ENCODE data around the gene YIPF3.
"Not testable (repeated sequence)": the region's sequence is repeated elsewhere in the genome, so short reads cannot be mapped to it uniquely, and the experiment has no call there.

The YIPF3 gene

DNA sequence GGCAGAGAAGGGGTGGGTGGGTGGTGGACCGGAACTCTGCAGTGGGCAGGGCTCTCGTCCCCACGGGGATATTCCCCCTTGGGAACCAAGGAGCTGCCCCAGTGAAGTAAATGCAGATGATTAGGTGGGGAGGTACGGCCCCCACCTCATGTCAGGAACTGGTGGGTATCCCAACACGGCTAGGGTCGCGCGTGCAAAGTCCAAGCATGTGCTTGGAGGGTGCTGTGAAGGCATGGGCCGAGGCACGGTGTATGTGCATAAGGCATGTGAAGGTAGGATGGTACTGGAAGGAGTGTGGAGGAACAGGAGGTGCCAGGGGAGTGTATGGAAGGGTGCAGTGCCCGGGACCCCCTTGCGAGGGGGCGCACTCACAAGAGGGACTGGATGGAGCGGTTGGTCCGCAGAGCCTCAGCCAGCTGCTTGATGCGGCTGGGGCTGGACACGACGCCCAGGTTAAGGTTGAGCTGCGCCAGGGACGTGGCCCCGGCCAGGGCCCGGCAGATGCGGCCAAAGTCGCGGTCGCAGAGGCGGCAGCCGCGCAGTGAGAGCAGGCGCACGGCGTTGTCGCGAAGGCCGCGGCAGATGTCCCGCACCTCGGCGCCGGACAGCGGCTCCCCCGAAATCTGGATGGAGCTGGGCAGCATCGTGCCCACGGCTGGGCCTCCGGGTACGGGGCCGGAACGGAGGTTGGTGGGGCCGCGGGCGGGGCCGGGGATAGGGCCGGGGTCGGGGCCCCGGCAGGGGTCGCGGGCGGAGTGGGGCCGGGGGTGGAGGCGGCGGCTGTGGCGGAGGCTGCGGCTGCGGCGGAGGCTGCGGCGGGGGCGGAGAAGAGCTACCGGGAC is 7.4 kb downstream of the YIPF3 start:
- DNase-seq = no peak

DNA sequence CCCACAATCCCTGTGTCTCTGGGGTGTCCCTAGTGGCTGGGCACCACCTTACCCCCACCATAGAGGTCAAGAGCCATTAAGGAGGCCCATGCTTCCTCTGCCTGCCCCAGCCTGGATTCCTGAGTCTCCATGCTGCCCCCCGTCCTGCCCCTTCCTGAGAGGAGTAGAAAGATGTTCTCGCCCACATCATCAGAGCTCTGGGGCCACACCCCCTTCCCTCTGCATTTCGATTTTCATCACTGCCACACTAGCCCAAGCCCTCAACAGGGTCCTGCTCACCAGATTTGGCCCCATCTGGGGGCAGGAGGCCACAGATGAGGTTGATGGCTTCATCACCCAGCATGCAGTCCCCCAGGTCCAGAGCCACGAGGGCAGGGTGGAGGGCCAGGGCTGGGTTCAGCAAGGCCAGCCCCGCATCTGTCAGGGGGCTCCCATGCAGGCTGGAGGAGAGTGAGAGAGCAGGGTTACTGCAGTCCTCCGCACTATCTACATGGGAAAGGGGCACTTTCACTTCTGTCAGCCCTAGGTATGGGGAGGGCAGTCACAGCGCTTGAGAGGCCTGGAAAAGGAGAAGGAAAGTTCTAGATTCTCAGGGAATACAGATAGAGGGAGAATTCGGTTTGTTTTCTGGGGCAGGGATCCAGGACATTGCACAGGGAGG is 8.1 kb downstream of the YIPF3 start:
- no peak for DNase-seq

DNA sequence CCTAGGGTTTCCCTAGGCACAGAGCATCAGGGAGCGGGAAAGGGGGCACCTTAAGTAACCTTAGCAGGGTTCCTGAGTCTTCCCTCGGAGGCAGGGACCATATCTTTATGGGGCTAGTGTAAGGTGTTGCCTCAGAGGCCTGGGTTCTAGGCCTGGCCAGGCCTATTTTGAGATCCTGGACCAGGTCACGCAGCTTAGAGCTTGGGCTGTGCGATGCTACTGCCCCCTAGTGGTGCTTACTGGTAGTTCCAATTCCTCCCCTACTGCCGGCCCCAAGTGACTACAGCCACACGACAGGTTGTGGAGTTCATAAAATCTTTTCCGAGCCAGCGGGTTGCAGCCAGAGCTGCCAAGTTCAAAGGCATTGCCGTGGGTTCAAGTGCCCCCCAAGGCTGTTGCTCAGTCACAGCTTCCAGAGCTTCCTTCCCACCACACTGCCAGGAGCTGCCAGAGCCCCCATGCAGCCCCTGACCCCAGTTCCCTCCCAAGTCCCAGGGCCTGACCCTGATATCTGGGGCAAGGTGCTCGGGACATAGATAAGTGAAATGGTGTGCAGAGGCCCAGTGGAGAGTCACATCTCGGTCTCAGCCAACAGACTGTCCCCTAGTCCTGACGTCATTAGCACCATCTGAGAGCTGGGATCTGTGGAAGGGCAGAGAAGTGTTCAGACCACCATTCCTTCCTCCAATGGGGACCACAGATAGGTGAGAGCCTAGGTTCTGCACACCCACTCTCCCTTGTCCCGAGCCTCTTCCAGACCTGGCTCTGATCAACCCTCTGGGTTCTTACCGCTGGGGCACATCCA is 9.9 kb downstream of the YIPF3 start:
- DNase-seq = peak; percentile 26

DNA sequence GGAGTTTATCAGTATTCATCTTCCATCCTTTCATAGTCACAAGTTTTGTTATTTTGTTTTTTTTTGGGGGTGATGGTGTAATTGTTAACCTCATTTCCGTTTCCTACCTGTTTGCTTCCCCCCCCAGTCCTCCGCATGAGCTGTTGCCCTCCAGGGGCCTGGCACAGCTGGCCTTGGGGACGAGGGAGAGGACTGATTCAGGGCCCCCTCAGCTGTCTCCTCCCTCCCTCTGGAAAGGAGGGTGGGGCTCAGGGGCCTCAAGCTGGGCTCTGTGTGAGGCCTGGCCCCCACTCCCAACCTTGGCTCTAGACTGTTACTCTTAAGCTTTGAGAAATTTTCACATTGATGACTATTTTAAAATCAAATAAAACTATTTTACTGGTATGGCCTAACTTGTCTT is 10.6 kb downstream of the YIPF3 start:
- DNase-seq = no peak

DNA sequence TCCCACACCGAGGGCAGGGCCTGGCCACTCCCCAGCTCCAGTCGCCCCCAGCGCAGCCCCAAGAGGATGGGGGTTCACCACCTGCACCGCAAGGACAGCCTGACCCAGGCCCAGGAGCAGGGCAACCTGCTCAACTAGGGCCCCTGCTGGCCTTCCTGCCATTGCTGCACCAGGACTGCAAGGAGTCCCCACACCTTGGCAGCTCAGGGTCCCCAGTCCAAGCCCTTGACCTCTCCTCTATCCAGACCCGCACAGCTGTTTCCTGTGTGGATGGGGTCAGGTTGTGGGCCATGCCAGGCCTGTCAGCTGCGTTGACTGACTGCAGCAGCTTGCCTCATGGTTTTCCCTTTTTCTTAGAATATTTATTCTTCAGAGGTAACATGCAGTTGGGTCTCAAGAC is 11.0 kb downstream of the YIPF3 start:
- no peak for DNase-seq

DNA sequence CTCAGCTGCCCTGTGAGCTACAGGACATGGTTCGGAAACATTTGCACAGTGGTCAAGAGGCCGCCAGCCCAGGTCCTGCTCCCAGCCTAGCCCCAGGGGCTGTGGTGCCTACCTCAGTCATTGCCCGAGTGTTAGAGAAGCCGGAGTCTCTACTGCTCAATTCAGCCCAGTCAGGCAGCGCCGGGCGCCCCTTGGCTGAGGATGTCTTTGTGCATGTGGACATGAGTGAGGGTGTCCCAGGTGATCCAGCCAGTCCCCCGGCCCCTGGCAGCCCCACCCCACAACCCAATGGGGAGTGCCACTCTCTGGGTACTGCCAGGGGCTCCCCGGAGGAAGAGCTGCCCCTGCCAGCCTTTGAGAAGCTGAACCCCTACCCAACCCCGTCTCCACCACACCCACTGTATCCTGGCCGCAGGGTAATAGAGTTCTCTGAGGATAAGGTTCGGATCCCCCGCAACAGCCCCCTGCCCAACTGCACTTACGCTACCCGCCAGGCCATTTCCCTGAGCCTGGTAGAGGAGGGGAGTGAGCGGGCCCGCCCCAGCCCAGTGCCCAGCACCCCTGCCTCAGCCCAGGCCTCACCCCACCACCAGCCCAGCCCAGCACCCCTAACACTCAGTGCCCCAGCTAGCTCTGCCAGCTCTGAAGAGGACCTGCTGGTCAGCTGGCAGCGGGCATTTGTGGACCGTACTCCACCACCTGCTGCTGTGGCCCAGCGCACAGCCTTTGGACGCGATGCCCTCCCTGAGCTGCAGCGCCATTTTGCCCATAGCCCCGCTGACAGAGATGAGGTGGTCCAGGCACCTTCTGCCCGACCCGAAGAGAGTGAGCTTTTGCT is 11.8 kb downstream of the YIPF3 start:
- DNase-seq = no peak

DNA sequence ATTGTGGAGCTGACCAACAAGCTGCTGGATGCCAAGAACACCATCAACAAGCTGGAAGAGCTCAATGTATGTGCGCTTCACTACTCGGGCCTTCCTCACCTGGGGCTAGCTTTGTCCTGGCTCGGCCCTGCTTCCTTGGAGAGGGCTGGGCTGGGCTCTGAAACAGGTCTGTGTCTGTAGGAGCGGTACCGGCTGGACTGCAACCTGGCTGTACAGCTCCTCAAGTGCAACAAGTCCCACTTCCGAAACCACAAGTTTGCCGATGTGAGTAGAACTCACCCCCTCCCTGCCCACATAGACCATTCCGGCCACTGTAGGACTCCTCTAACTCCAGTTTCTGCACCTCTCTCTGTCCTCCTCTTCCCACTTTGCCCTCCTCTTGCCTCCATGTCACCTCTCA is 13.3 kb downstream of the YIPF3 start:
- DNase-seq = no peak

DNA sequence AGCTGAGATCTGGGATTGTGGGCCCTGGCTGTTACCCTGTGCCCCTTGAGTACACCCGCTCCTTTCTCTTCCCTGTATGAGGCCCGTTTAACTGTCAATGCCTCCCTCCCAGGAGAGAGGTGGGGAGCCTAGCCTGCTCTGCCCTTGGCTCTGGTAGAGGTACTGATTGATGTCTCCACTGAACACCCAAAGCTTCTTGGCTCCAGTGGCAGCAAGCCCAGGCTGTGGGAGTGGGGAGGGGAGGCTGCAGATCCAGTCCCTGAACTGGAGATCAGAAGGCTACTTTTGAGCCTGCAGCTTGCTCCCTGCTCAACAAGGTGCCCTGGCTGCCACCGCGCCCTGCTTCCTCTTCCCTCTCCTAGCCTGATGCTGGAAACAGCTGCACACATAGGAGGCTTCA is 14.1 kb downstream of the YIPF3 start:
- DNase-seq = no peak

DNA sequence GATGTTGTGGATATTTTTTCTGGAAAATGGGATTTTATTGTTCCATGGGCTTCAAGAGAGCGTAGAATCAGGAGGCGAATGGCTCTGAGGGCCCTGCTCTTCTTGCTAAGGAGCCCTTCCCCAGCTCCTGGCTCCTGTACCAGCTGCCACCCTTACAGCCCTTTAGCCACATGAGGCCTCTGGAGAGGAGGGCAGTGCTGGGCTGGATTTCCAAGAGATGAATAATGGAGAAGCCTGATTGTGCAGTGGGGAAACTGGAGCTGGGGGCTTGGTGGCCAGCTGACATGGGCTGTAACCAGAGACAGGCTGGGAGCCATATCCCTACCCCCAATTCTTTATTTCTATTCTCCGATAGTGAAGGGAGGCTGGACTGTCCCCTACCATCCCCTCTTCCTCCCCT is 15.8 kb downstream of the YIPF3 start:
- no peak for DNase-seq

DNA sequence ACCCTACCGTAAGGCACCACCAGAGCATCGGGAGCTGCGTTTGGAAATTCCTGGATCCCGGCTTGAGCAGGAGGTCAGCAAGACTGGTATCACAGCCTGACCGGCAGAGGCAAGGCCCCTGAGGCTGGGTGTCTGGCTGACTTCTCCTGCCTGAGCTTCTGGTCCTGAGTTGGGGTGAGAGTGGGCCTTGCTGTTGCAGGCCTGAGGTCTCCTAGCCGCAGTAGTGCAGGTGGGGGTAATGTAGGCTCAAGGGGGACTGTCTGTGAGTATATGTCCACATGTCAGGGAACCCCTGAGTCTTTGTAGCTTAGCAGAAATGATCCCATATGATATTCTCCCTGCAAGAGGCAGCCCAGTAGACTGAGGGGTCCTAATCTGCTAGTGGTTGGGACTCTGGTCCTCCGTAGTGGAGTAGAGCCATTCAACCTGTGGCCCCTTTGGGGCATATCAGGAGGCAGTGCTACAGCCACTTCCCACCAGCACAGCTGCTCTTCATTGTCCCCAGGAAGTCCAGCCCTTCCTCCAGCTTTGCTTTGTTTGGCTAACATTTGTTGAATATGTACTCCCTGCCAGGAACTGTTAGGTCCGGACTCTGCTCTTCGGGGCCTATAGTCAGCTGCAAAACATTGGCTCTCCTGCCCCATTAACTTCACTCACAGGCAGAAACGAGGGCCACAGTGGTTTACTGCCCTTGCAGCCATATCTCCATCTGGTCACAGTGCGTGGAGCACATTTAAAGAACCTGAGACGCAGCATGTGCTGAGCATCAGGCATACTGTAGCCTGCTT is 17.5 kb downstream of the YIPF3 start:
- no peak for DNase-seq

DNA sequence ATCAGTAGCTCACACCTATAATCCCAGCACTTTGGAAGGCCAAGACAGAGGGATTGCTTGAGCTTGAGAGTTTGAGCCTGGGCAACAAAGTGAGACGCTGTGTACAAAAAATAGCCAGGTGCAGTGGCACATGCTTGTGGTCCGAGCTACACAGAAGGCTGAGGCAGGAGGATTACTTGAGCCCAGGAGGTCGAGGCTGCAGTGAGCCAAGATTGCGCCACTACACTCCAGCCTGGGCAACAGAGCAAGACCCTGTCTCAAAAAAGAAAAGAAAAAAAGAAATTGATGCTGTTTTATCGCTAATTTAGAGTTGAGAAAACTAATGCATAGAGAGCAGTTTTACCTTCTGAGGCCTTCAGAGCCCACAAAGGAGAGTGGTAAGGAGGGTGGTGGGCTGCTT is 18.4 kb downstream of the YIPF3 start:
- DNase-seq = not testable (repeated sequence)

DNA sequence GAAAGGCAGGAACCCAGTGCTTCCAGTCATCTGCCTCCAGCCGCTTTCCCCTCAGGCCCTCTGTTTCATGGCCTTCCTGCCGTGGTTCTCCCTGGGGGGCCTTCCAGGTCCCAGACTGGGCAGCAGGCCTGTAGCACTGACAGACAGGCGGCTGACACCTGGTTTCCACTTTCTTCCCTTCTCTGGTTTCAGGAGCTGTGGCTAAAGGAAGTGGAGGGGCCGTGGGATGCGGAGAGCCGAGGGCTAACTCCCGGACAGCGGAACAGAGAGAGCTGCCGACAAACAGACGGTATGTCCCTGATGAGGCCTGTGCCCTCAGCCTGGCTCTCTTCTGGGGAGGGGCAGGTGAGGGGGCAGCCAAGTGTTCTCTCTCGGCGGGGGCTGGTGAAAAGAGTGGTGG is 19.0 kb downstream of the YIPF3 start:
- no peak for DNase-seq

DNA sequence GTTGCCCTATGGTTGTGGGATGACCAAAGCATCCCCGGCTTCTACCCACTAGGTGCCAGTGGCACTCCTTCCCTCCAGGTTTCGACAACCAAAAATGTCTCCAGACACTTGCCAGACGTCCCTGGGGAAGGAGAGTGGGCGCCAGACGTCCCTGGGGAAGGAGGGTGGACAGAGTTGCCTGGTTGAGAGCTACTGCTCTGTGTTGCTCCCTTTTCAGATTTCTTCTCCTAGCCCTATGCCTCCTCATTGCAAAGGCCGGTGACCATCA is 19.7 kb downstream of the YIPF3 start:
- DNase-seq = no peak

DNA sequence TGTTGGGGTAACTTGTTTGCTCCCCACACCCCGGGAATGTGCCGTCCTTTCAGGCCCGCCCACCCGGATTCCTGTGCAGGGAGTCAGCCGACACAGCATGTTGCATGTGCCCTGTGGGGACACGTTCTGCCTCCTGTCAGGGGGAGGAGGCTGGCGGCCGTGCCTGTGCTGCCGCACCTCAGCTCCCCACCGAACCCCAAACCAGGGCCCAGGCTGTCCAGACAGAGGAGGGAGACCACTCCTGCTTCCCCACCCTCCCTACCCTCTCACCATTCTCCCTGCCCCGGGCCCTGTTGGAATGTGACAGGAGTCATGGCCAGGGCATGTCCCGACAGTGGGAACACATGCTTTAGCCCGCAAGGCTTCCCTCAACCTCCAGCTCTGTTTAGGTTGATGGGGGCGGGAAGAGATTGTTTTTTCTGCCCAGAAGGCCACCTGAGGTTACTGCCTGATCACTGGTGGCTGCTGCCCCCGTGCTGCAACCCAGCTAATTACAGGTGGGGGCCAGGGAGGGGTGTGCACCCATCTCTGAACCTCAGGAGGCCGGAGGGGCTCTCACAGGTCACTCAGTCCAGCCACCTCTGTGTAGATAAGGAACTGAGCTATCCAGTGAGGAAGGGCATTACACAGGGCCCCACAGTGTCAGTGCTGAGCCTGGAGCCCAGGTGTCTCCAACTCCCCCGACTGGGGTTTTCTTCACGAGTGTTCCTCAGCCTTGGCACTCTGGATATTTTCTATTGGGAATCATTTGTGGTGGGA is 20.2 kb downstream of the YIPF3 start:
- DNase-seq = no peak

DNA sequence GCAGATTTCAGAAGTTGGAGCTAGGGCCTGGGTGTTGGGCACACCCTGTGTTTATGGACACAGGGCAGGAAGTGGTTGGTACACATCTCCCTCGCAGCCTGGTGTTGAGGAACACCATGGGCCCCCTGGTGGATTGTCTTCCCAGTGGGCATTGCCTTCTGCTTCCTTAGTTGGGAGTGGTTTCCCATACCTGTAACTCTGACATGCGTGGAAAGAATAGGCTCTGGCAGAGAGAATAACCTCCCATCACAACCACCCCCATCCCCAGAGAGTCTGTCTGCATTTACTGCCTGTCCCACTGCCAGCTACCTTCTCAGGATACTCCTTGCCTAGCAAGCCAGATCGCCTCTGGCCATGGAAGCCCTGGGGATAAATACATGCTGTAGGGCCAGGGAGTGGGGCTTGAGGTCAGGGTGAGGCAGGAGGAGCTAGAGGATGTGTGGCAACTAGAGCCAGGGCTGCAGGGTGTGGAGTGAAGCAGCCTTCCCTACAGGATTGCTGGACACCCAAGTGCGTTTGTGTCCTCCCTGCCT is 21.3 kb downstream of the YIPF3 start:
- DNase-seq = no peak

DNA sequence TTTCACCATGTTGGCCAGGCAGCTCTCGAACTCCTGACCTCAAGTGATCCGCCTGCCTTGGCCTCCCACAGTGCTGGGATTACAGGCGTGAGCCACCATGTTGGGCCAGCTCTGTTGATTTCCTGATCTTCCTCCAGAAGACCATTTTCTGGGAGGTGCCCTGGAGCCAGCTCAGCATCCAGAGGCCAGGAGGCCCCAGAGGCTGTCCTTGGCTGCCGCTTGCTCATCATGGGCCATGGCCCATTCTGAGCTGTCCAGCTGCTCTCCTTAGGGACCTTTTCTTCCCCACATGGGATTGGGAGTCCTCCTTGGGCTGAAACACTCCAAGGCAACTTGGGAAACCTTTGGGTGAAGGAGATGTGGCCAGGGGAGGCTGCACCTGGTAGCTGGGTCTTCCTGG is 22.0 kb downstream of the YIPF3 start:
- no peak for DNase-seq

DNA sequence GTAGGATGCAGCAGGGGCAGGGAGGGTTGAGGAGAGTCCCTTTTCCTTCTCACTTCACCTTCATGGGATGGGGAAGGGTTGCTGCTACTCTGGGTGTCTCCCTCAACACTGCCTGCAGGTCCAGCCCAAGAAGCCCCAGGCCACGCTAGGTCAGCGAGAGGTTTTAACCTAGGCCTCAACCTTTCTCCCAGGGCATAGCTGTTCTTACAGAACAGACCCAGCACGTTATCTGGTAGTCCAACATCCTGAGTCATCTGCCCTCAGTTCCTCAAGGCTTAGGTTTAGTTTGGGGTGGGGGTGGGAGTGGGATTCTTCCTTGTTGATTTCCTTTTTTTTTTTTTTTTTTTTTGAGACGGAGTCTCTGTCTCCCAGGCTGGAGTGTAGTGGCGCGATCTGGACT is 22.4 kb downstream of the YIPF3 start:
- DNase-seq = no peak

DNA sequence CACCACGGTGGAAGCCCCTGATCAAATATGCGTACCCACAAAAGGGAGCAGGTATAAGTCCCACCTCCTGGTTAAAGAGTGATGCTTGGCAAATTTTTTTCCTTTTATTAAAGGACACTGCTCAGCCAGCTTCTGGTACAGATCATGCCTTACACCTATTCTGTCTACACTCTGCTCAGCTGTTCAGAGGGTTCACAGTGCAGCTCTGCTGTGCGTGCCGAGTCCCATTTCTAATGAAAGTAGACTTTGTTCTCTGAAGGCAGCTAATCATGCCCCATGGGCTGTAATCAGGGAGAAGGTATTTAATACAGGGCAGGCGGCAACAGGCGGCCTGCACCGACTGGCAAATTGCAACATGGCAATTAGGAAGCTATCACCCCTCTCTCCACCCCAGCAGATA is 22.9 kb downstream of the YIPF3 start:
- DNase-seq = no peak

DNA sequence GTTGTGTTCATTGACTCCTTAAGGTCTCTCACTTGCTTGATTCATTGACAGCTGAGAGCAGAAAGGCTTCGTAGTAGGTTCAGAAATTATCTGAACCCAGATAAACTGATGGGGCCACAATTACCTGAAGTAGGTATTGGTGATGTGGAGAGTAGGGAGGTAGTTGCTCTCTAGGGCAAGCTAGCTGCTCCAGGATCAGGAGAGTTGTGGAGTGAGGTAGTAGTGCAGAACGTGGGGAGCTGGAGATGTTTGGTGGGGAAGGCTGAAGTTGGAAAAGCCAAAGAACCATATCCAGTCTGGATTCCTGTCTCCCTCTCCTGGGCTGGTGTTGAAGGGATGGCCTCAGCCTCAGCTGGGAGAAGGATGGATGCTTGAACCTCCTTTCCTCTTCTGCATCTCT is 23.5 kb downstream of the YIPF3 start:
- DNase-seq = no peak

DNA sequence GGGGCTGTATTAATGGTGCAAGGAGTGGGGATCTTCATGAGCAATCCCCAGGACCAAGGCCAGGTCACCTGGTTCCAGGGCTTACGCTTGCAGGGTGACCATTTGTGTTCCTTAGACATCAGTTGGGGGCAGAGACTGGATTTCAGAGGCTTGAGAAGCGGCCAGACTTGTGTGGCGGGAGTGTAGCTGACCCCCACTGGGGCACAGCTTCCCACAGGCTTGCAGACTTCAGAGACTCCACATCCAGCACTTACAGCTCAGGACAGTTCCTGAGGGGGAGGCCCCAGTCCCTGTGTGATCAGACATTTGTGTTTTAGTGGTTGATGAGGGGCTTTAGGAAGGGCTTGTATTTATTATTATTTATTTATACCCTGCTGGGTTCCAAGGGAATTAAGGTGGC is 24.1 kb downstream of the YIPF3 start:
- DNase-seq = no peak

All from SHP77 treated with DMSO at 0.1 percent for 48 hours (cell line).